DND-41 (cell line): ENCODE measurements around the gene CITED2.
A peak's percentile ranks its signal among the peaks of the same experiment; 100 is the strongest.

ENCODE experiments used
- ATAC-seq: fragments of 200-7000 bp; cut with Tn5 transposase; 3 replicates; pipeline ENCODE4 v1.9.1; 2021; ENCODE audit warnings: low read depth; ENCODE audit not compliant: insufficient read depth
- DNase-seq: peaks from one replicate; pipeline ENCODE4 v3.0.0-alpha.2; 2020
- H2AFZ ChIP-seq: 2 replicates; pipeline ENCODE4 v1.6.0; 2012; ENCODE audit warnings: low read depth, low read length
- H3K27ac ChIP-seq: 2 replicates; pipeline ENCODE4 v1.5.1; 2012; ENCODE audit warnings: low read length, inconsistent platforms
- H3K27me3 ChIP-seq: fragments of 200-600 bp; sonication (generic); 2 replicates; pipeline ENCODE4 v1.6.0; 2012; ENCODE audit warnings: low read length, mild to moderate bottlenecking, inconsistent platforms; ENCODE audit not compliant: insufficient read depth, poor library complexity
- H3K36me3 ChIP-seq: 2 replicates; pipeline ENCODE4 v1.5.1; 2012; ENCODE audit warnings: low read length, inconsistent platforms; ENCODE audit not compliant: insufficient read depth
- H3K4me1 ChIP-seq: 2 replicates; pipeline ENCODE4 v1.5.1; 2012; ENCODE audit warnings: mild to moderate bottlenecking, low read length; ENCODE audit not compliant: insufficient read depth
- H3K4me2 ChIP-seq: 2 replicates; pipeline ENCODE4 v1.6.0; 2012; ENCODE audit warnings: mild to moderate bottlenecking, moderate library complexity, low read length, inconsistent platforms; ENCODE audit not compliant: insufficient read depth
- H3K4me3 ChIP-seq, 2 experiments: fragments of 200-600 bp in 1 of 2; shearing (Covaris generic) in 1 of 2; 2 replicates each; pipeline ENCODE4 v1.5.1; 2012 to 2016; ENCODE audit warnings: inconsistent platforms in 2 of 2, low read length in 2 of 2, mild to moderate bottlenecking in 2 of 2, low read depth in 1 of 2, moderate library complexity in 1 of 2
- H3K79me2 ChIP-seq: 2 replicates; pipeline ENCODE4 v1.6.0; 2012; ENCODE audit warnings: low read length, inconsistent platforms; ENCODE audit not compliant: insufficient read depth
- H3K9ac ChIP-seq: 2 replicates; pipeline ENCODE4 v1.6.0; 2012; ENCODE audit warnings: low read depth, mild to moderate bottlenecking, inconsistent platforms, low read length, moderate library complexity
- H3K9me3 ChIP-seq: 2 replicates; pipeline ENCODE4 v1.5.1; 2012; ENCODE audit warnings: low read length, moderate library complexity, mild to moderate bottlenecking, inconsistent platforms; ENCODE audit not compliant: insufficient read depth, severe bottlenecking
- H4K20me1 ChIP-seq: 2 replicates; pipeline ENCODE4 v1.6.0; 2012; ENCODE audit warnings: low read length; ENCODE audit not compliant: insufficient read depth
- CTCF ChIP-seq: IDR thresholded peaks from 2 replicates; pipeline ENCODE4 v1.5.1; 2012; ENCODE audit warnings: borderline replicate concordance, low read length, moderate library complexity, mild to moderate bottlenecking; ENCODE audit not compliant: poor library complexity, severe bottlenecking; ENCODE audit errors: extremely low read depth
- EZH2 ChIP-seq: IDR thresholded peaks from 3 replicates; pipeline ENCODE4 v1.6.1; 2012; ENCODE audit warnings: borderline replicate concordance, low read depth, mild to moderate bottlenecking, moderate library complexity, low read length, inconsistent platforms; ENCODE audit not compliant: severe bottlenecking

The CITED2 gene

GRCh38 chr6:139370999-139371345 lies 3.5 kb downstream of the CITED2 start:
- Histone ChIP-seq H3K79me2 (peaks cover 17% of the 10 kb centered on the region), H3K9me3 (no peaks in the 10 kb centered on the region), H4K20me1 (no peaks in the 10 kb centered on the region), H3K36me3 (no peaks in the 10 kb centered on the region; the same call in 1 of the 2 replicates), H2AFZ (no peak overlapping the region), H3K4me3 (no peak overlapping the region), H3K27ac (no peak overlapping the region), H3K4me2 (no peak overlapping the region), H3K9ac (no peak overlapping the region), H3K27me3 (no peaks in the 10 kb centered on the region), H3K4me1 (peaks cover 31% of the 10 kb centered on the region)
- DNase-seq = no peak
- TF ChIP-seq CTCF (no peak), EZH2 (no peak)
- no peak for ATAC-seq

DNA sequence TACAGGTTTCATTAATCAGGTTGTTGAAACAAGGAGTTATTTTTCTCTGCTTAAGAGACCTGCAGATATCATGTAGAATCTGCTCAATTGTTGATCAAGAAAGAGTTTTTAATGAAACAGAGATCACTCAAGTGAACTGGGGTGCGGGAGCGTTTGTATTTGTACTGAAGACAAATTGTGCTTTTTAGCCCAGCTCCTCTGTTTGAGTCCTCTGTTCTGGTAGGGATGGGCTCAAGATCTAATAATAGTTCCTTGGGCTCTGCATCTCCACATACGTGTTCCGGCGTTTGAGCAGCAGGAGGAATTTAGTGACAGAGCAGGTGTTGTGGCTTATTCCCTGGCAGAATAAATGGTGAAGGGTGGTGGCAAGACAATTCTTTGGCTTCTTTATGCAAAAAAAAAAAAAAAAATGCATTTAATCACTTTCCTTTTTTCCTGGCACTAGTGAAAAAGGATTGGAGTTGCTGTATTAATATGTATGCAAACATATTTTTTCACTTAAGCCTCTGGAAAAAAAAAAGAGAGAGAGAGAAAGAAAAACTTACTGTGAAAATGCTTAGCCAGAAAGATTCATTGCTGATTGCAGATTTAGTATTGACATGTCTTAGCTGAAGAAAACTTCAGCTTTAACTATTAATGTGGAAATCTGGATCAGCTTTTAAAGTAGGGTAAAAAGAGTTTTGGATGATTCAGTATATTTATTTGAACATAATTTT lies 4.0 kb downstream of the CITED2 start:
- no peak overlapping the region for H3K27ac ChIP-seq
- H3K9me3 ChIP-seq = no peaks in the 10 kb centered on the region
- no peaks in the 10 kb centered on the region for H3K27me3 ChIP-seq
- H3K36me3 ChIP-seq = no peaks in the 10 kb centered on the region; the same call in 1 of the 2 replicates
- peaks cover 17% of the 10 kb centered on the region for H3K79me2 ChIP-seq
- no peak for ATAC-seq
- no peak overlapping the region for H2AFZ ChIP-seq
- TF ChIP-seq EZH2 = no peak
- no peak for TF ChIP-seq CTCF
- H3K4me1 ChIP-seq = peaks cover 26% of the 10 kb centered on the region; the same call in 1 of the 2 replicates
- DNase-seq = no peak
- H3K9ac ChIP-seq = no peak overlapping the region
- no peak overlapping the region for H3K4me3 ChIP-seq
- H3K4me2 ChIP-seq = no peak overlapping the region
- H4K20me1 ChIP-seq = no peaks in the 10 kb centered on the region

DNA sequence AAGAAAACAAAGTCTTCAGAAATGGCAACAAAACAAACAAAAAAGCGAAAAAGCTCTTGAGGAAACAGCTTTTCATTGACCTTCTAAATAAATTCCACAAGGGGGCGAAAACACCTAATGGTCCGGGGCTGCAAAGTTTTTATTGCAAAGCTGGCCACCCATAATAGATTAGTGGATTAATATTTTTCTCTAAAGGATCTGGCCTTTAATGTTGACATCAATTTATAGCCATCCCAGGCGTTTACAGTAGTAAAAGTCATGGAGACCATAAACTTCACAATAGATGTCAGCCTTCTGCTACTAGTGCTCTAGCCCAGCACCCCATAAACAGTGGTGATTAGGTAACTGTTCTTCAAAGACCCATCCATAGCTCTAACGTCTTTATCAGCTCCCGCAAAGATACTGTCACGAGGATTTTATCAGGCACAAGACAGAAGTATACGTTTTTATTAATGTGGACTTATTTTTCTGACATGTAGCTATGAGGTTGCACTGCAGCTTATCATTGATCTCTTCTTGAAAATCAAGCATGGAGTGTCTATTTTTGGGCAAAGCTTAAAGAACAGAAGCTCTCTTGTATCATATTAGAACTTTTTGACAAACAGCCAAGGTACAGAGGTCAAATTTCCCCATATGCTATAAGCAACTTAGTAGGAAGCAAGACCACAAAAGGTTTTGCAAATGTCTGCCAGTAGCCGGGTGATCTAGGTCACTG lies 4.7 kb downstream of the CITED2 start:
- peaks cover 22% of the 10 kb centered on the region; the same call in 1 of the 2 replicates for H3K4me1 ChIP-seq
- no peaks in the 10 kb centered on the region for H3K27me3 ChIP-seq
- H3K9ac ChIP-seq = no peak overlapping the region
- H3K4me2 ChIP-seq = no peak overlapping the region
- H3K4me3 ChIP-seq = no peak overlapping the region
- no peak for ATAC-seq
- H4K20me1 ChIP-seq = no peaks in the 10 kb centered on the region
- H3K79me2 ChIP-seq = peaks cover 17% of the 10 kb centered on the region
- no peaks in the 10 kb centered on the region for H3K9me3 ChIP-seq
- no peaks in the 10 kb centered on the region; the same call in 1 of the 2 replicates for H3K36me3 ChIP-seq
- TF ChIP-seq CTCF = peak; percentile 73
- no peak for TF ChIP-seq EZH2
- no peak overlapping the region for H3K27ac ChIP-seq
- peak; percentile 15 for DNase-seq
- no peak overlapping the region for H2AFZ ChIP-seq
